Islet of Langerhans (tissue), 1 donor: Measurements from ENCODE around the gene C13orf46.

Source experiments
- FAIRE-seq: peaks from one replicate; lab custom pipeline; 2011; peaks lifted over from hg19 to GRCh38; lab: Jason Lieb, UNC

Gene C13orf46

GRCh38 chr13:113954046-113954835, 19.6 kb downstream of the C13orf46 start:
- no peak for FAIRE-seq

GRCh38 chr13:113953561-113953960, 20.3 kb downstream of the C13orf46 start:
- FAIRE-seq: no peak

- no peak for FAIRE-seq
Observed at GRCh38 chr13:113952983-113953520, 20.8 kb downstream of the C13orf46 start.

GRCh38 chr13:113952151-113952982, 21.5 kb downstream of the C13orf46 start:
- no peak for FAIRE-seq

- FAIRE-seq: no peak
Observed at GRCh38 chr13:113951246-113951999, 22.5 kb downstream of the C13orf46 start.

GRCh38 chr13:113950451-113951245, 23.2 kb downstream of the C13orf46 start:
- FAIRE-seq: no peak

GRCh38 chr13:113949546-113949945, 24.3 kb downstream of the C13orf46 start:
- FAIRE-seq: no peak

GRCh38 chr13:113948034-113948742, 25.7 kb downstream of the C13orf46 start:
- no peak for FAIRE-seq

- FAIRE-seq: no peak
Observed at GRCh38 chr13:113947311-113948033, 26.4 kb downstream of the C13orf46 start.

GRCh38 chr13:113946409-113947181, 27.3 kb downstream of the C13orf46 start:
- FAIRE-seq: no peak

GRCh38 chr13:113945857-113946408, 27.9 kb downstream of the C13orf46 start:
- FAIRE-seq: no peak

- no peak for FAIRE-seq
Observed at GRCh38 chr13:113943821-113944565, 29.9 kb downstream of the C13orf46 start.

- FAIRE-seq: no peak
Observed at GRCh38 chr13:113942591-113943103, 31.2 kb downstream of the C13orf46 start.

- no peak for FAIRE-seq
Observed at GRCh38 chr13:113941571-113942191, 32.2 kb downstream of the C13orf46 start.

GRCh38 chr13:113939944-113940297, 34.0 kb downstream of the C13orf46 start:
- no peak for FAIRE-seq

- no peak for FAIRE-seq
Observed at GRCh38 chr13:113939129-113939943, 34.5 kb downstream of the C13orf46 start.

- no peak for FAIRE-seq
Observed at GRCh38 chr13:113938716-113939115, 35.2 kb downstream of the C13orf46 start.
